Progenitor cell of endocrine pancreas (in vitro differentiated cells): ENCODE measurements around the gene CHMP2A. TPM values are rescaled to one million over a fixed set of nuclear protein-coding genes. Genes with fewer than 3 reads are reported as not detected.

Source experiments
- DNase-seq: peaks from one replicate; pipeline ENCODE4 v3.0.0; 2021; ENCODE audit warnings: low spot score; ENCODE audit not compliant: unreplicated experiment
- H3K27ac Mint-ChIP-seq: 2 replicates; pipeline ENCODE4 v1.8.0; 2021; ENCODE audit warnings: mild to moderate bottlenecking, moderate library complexity, mixed read lengths
- H3K27me3 Mint-ChIP-seq: 2 replicates; pipeline ENCODE4 v1.8.0; 2021; ENCODE audit warnings: mixed read lengths
- H3K36me3 Mint-ChIP-seq: 2 replicates; pipeline ENCODE4 v1.8.0; 2022; ENCODE audit warnings: mixed read lengths; ENCODE audit not compliant: insufficient read depth
- H3K4me1 Mint-ChIP-seq: 2 replicates; pipeline ENCODE4 v1.8.0; 2021; ENCODE audit warnings: low read depth, mixed read lengths
- H3K4me3 Mint-ChIP-seq: 2 replicates; pipeline ENCODE4 v1.8.0; 2021; ENCODE audit warnings: low read depth, mild to moderate bottlenecking, moderate library complexity, mixed read lengths
- H3K9me3 Mint-ChIP-seq: 2 replicates; pipeline ENCODE4 v1.8.0; 2021; ENCODE audit warnings: low read depth, mixed read lengths
- total RNA-seq: library from RNA; stranded (reverse); gene quantifications from 2 replicates; pipeline ENCODE4 v1.2.1, GENCODE V29; 2021
- TF ChIP-seq, protein P1 (sequence below): fragments of 200-600 bp; sonication (generic); IDR thresholded peaks from one replicate; pipeline ENCODE4 v1.5.0; 2021; ENCODE audit warnings: antibody characterized with exemption, mild to moderate bottlenecking; ENCODE audit not compliant: unreplicated experiment

Gene CHMP2A
- total RNA-seq, 1 donor from 2014 or later = 81.5 TPM

DNA sequence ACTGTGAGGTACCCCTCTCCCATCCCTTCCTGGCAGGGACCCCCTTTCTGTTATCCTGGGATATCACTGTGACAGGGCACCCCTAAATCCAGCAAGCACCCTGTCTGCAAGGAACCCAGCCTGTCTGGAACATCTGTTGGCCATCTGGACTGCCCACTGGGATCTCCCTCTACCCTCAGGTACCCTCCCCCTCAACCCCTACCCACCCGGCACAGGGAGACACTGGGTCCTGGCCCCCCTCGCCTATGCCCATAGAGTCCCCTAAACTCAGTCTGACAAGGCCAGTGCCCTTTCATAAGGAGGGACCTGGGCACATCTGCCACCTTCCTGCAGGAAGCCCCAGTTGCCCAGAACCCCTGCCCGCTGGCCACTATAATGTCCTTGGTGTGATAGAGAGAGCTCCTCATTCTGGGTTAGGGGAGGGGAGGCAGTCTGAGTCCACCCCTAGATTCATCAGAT lies 40.3 kb downstream of the CHMP2A start:
- Mint-ChIP-seq H3K4me1 (peaks cover 23% of the 10 kb centered on the region), H3K27ac (peak overlapping the region; percentile 49), H3K27me3 (no peaks in the 10 kb centered on the region), H3K36me3 (peaks cover 3% of the 10 kb centered on the region), H3K9me3 (no peaks in the 10 kb centered on the region), H3K4me3 (peak overlapping the region; percentile 69)
- TF ChIP-seq, protein P1, sequence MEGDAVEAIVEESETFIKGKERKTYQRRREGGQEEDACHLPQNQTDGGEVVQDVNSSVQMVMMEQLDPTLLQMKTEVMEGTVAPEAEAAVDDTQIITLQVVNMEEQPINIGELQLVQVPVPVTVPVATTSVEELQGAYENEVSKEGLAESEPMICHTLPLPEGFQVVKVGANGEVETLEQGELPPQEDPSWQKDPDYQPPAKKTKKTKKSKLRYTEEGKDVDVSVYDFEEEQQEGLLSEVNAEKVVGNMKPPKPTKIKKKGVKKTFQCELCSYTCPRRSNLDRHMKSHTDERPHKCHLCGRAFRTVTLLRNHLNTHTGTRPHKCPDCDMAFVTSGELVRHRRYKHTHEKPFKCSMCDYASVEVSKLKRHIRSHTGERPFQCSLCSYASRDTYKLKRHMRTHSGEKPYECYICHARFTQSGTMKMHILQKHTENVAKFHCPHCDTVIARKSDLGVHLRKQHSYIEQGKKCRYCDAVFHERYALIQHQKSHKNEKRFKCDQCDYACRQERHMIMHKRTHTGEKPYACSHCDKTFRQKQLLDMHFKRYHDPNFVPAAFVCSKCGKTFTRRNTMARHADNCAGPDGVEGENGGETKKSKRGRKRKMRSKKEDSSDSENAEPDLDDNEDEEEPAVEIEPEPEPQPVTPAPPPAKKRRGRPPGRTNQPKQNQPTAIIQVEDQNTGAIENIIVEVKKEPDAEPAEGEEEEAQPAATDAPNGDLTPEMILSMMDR = no peak
- no peak for DNase-seq

DNA sequence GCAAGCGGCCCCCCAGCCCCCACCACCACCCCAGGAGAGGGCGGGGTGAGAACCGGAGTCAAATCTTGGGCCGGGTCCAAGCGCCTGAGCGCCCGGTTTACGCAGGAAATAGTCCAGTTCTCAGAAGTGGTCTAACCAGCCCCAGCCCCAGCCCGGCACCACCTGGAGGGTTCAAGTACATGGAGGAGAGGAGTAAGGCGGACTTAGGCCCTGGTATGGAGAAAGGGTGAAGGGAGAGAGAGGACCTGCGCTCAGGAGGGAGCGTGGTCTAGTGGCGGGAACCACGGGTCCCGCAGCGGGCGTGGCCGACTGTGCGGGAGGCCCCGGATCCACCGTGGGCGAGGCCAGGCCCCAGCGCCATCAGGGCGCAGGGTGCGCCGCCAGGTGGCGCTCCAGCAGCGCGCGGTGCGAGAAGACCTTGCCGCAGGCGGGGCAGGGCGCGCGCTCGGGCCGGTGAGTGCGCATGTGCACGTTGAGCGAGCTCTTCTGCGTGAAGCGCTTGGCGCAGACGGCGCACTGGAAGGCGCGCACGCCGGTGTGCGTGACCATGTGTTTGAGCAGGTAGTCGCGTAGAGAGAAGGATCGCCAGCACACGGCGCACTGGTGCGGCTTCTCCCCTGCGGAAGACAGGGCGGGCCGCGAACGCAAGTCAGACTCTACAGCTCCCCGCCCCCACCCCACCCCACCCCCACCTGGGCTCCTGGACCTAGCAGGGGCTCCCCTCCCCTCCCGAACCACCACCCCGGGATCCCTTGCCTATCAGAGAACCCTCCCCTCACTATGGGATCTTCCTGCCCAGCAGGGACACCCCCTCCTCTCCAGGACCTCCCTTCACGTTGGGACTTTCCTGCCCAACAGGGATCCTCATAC lies 41.0 kb downstream of the CHMP2A start:
- no peaks in the 10 kb centered on the region for H3K27me3 Mint-ChIP-seq
- H3K36me3 Mint-ChIP-seq = peaks cover 3% of the 10 kb centered on the region
- DNase-seq = peak; percentile 94
- H3K4me1 Mint-ChIP-seq = peaks cover 21% of the 10 kb centered on the region
- no peaks in the 10 kb centered on the region for H3K9me3 Mint-ChIP-seq
- peak overlapping the region; percentile 69 for H3K4me3 Mint-ChIP-seq
- H3K27ac Mint-ChIP-seq = peak overlapping the region; percentile 49
- TF ChIP-seq, protein P1 = peak; percentile 98

DNA sequence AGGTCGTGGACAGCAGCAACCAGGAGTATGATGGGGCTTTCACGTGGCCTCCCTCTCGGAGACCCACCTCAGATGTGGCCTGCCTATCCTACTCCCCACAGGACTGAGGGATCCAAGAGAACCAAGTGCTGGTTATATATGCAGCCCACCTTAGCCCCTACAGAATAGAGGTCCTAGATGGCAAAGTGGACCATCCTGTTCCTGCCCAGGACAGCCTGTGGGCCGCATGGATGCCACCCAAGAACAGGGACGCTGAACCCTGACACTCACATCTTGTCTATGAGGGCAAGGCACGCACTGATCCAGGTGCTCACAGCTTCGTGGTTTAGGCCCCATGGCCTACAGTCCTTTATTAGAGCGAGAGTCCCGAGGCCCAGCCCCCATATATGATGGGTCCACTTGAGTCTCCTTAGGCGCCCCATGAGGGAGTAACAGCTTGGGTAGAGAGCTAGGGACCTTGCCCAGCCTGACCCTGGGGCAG lies 41.7 kb downstream of the CHMP2A start:
- Mint-ChIP-seq H3K4me3 (no peak overlapping the region), H3K27me3 (no peaks in the 10 kb centered on the region), H3K4me1 (peaks cover 15% of the 10 kb centered on the region), H3K27ac (no peak overlapping the region), H3K36me3 (peaks cover 3% of the 10 kb centered on the region), H3K9me3 (no peaks in the 10 kb centered on the region)
- DNase-seq = no peak
- TF ChIP-seq, protein P1 = no peak

DNA sequence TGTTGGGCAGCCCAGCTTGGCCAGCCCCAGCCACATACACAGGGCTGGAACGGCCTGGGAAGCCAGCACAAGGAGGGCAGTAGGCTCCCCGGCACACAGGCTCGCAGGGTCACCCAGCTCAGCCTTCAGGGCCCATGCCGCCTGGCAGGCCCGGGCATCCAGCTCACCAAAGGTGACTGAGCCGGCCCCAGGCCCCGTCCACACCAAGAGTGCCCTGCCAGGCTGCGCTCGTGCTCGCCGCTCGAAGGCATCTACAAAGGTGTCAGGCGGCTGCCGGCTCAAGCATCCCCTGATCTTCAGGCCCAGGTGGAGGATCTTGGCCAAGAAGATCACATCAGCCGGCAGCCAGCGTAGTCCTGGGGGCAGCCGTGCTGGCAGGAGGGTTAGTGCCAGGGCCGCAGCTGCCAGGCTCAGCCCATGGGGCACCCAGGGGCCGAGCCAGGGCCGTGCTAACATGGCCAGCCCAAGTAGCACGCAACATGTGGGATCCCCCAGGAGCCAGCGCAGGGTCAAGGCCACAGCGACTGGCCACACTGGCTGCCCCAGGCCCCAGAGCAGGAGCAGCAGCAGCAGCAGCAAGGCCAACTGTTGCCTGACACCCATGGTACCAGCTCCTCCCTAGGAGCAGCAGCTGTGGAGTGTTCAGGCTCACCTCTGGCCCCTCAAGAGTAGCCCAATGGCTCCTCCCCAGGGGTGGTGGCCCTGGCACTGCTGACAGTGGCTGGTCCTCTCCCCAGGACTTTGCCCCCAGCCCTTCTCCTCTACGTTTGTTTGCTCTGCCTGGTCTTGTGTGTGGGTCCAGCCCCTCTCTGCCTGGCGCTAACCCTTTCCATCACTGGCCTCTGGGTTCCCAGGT lies 43.3 kb downstream of the CHMP2A start, which contains the start of gene SLC27A5:
TSS of gene SLC27A5 (minus strand) at position 640 of the 856 bp plus-strand sequence. CDS start at position 603, 37 bp downstream.
- H3K9me3 Mint-ChIP-seq = peaks cover 5% of the 10 kb centered on the region
- DNase-seq = no peak
- no peak within 1 kb of the TSS for H3K4me3 Mint-ChIP-seq
- no peak within 1 kb of the TSS for H3K27ac Mint-ChIP-seq
- no peaks in the 10 kb centered on the region for H3K27me3 Mint-ChIP-seq
- H3K4me1 Mint-ChIP-seq = peaks cover 11% of the 10 kb centered on the region
- peaks cover 6% of the 10 kb centered on the region for H3K36me3 Mint-ChIP-seq
- TF ChIP-seq, protein P1 = no peak
